AG04450 (cell line): ENCODE data around the gene PLA2G4F. TPM values are rescaled to one million over a fixed set of nuclear protein-coding genes. Genes with fewer than 3 reads are reported as not detected.

Experiments
- CTCF ChIA-PET: fragments of 300-600, 350-600 bp; formaldehyde crosslinking; extraction: SDS; loops from one replicate; lab custom pipeline; 2022; ENCODE audit warnings: antibody characterized with exemption, inconsistent platforms; lab: Charles Lee
- POLR2A ChIA-PET: fragments of 350-600 bp; formaldehyde crosslinking; extraction: SDS; loops from one replicate; lab custom pipeline; 2021; ENCODE audit warnings: antibody characterized with exemption, inconsistent platforms; lab: Yijun Ruan, JAX
- DNase-seq: peaks from one replicate; pipeline ENCODE4 v3.0.0-alpha.2; 2011; ENCODE audit warnings: low read depth, low spot score
- H3K27ac ChIP-seq: one replicate; pipeline ENCODE4 v1.5.1; 2012; ENCODE audit warnings: low read depth, low read length, control low read depth
- H3K27me3 ChIP-seq: one replicate; pipeline ENCODE4 v1.6.0; 2012; ENCODE audit warnings: low read length; ENCODE audit not compliant: control insufficient read depth, insufficient read depth
- H3K4me3 ChIP-seq: 2 replicates; pipeline ENCODE4 v1.5.1; 2011; ENCODE audit warnings: mild to moderate bottlenecking, low read depth, low read length, control low read depth
- H3K9me3 ChIP-seq: 2 replicates; pipeline ENCODE4 v1.5.1; 2012; ENCODE audit warnings: low read length; ENCODE audit not compliant: control insufficient read depth, insufficient read depth
- CTCF ChIP-seq: IDR thresholded peaks from 2 replicates; pipeline ENCODE4 v1.5.1; 2011; ENCODE audit warnings: low read depth, low read length, control low read depth, inconsistent platforms
- polyA minus RNA-seq: library from RNA; depleted of rRNA, polyadenylated mRNA; stranded (reverse); fragments of >200 nt; gene quantifications from 2 replicates; pipeline ENCODE4 v1.2.3, GENCODE V29; 2011; rRNA and poly(A)+ RNA removed
- polyA plus RNA-seq: library from polyadenylated mRNA; depleted of rRNA; stranded (reverse); fragments of >200 nt; gene quantifications from 2 replicates; pipeline ENCODE4 v1.2.3, GENCODE V29; 2011; rRNA removed

The PLA2G4F gene
- polyA plus RNA-seq (not detected in 2 replicates), polyA minus RNA-seq (0.05 TPM in 1 of 2 replicates, not detected in the other)

GRCh38 chr15:42156243-42156922 is at the start of gene PLA2G4F:
Gene PLA2G4F, minus strand, starts transcription at chr15:42156636. Its CDS starts 87 bp downstream, at chr15:42156549.
- H3K4me3 ChIP-seq: no peak within 1 kb of the TSS
- ChIA-PET CTCF (interaction anchor here (0.9 kb wide), 1 partner anchor 17 kb away, joined by 3 read pairs; no protein-coding TSS in a partner anchor), POLR2A (no interaction called here)
- TF ChIP-seq CTCF: no peak
- H3K9me3 ChIP-seq: no peaks in the 10 kb centered on the region; the same call in 1 of the 2 replicates
- no peak for DNase-seq
- no peak within 1 kb of the TSS for H3K27ac ChIP-seq
- H3K27me3 ChIP-seq: peaks cover 2% of the 10 kb centered on the region

GRCh38 chr15:42203891-42204290 is 47.5 kb upstream of the PLA2G4F start:
- ChIA-PET POLR2A (no interaction called here), CTCF (no interaction called here)
- Histone ChIP-seq H3K27ac (no peak overlapping the region), H3K27me3 (no peaks in the 10 kb centered on the region), H3K9me3 (no peaks in the 10 kb centered on the region), H3K4me3 (no peak overlapping the region)
- no peak for TF ChIP-seq CTCF
- no peak for DNase-seq

GRCh38 chr15:42202653-42203052 is 46.2 kb upstream of the PLA2G4F start:
- ChIA-PET CTCF (no interaction called here), POLR2A (no interaction called here)
- no peak for TF ChIP-seq CTCF
- Histone ChIP-seq H3K27me3 (no peaks in the 10 kb centered on the region), H3K4me3 (no peak overlapping the region), H3K9me3 (no peaks in the 10 kb centered on the region), H3K27ac (no peak overlapping the region)
- DNase-seq: no peak

- Histone ChIP-seq H3K4me3 (no peak overlapping the region), H3K27ac (no peak overlapping the region), H3K27me3 (no peaks in the 10 kb centered on the region), H3K9me3 (no peaks in the 10 kb centered on the region)
- ChIA-PET CTCF (no interaction called here), POLR2A (no interaction called here)
- no peak for TF ChIP-seq CTCF
- no peak for DNase-seq
These were observed 45.4 kb upstream of the PLA2G4F start for GRCh38 chr15:42201801-42202200.

GRCh38 chr15:42199126-42199525 is 42.7 kb upstream of the PLA2G4F start:
- ChIA-PET CTCF (no interaction called here), POLR2A (no interaction called here)
- no peak overlapping the region for H3K27ac ChIP-seq
- H3K27me3 ChIP-seq: no peaks in the 10 kb centered on the region
- H3K4me3 ChIP-seq: no peak overlapping the region
- H3K9me3 ChIP-seq: no peaks in the 10 kb centered on the region
- DNase-seq: no peak
- TF ChIP-seq CTCF: no peak
